Endothelial cell (in vitro differentiated cells): ENCODE data around the gene TTLL5. TPM values are rescaled to one million over a fixed set of nuclear protein-coding genes. Genes with fewer than 3 reads are reported as not detected.

Source experiments
- DNase-seq: peaks from one replicate; pipeline ENCODE4 v3.0.0; 2021; ENCODE audit warnings: low spot score
- H3K27ac Mint-ChIP-seq: one replicate; pipeline ENCODE4 v1.8.0; 2021; ENCODE audit warnings: mixed read lengths, inconsistent platforms; ENCODE audit not compliant: unreplicated experiment
- H3K27me3 Mint-ChIP-seq: one replicate; pipeline ENCODE4 v1.8.0; 2021; ENCODE audit warnings: mild to moderate bottlenecking, moderate library complexity, mixed read lengths, inconsistent platforms; ENCODE audit not compliant: unreplicated experiment
- H3K36me3 Mint-ChIP-seq: one replicate; pipeline ENCODE4 v1.8.0; 2021; ENCODE audit warnings: mild to moderate bottlenecking, low read depth, mixed read lengths, inconsistent platforms; ENCODE audit not compliant: unreplicated experiment
- H3K4me1 Mint-ChIP-seq: one replicate; pipeline ENCODE4 v1.8.0; 2021; ENCODE audit warnings: mild to moderate bottlenecking, mixed read lengths, inconsistent platforms; ENCODE audit not compliant: unreplicated experiment
- H3K4me3 Mint-ChIP-seq: one replicate; pipeline ENCODE4 v1.8.0; 2021; ENCODE audit warnings: mild to moderate bottlenecking, mixed read lengths, inconsistent platforms; ENCODE audit not compliant: unreplicated experiment
- H3K9me3 Mint-ChIP-seq: one replicate; pipeline ENCODE4 v1.8.0; 2021; ENCODE audit warnings: mixed read lengths, inconsistent platforms; ENCODE audit not compliant: unreplicated experiment
- total RNA-seq: library from RNA; stranded (reverse); fragmentation: NEBNext Ultra II Directional; extraction: Animal tissue kit (Norgen Biotek cat#: 25700); gene quantifications from one replicate; pipeline ENCODE4 v1.2.1, GENCODE V29; 2021; ENCODE audit not compliant: unreplicated experiment
- TF ChIP-seq, protein P1 (sequence below): fragments of 200-600 bp; sonication (generic); IDR thresholded peaks from one replicate; pipeline ENCODE4 v1.5.0; 2021; ENCODE audit warnings: antibody characterized with exemption; ENCODE audit not compliant: unreplicated experiment

Gene TTLL5
- total RNA-seq, 1 donor from 2014 or later, result 62.8 TPM

DNA sequence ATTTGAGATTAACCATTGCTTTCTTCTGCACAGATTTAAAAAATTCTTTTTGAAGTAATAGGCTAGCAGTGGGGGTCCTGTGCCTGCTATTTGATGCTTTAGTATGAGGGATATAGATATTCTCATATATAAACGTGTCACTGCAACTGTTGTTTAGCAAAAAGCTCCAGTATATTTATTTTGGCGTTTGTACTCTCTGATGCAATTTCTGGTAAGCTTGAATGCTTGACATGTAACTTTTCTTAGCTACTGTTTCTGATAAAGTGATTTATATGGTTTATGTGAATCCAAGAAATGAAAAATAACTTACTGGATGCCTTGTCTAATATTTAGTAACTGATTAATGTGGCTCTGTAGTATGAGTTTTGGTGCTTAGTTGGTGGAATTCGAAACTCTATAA lies 77.1 kb downstream of the TTLL5 start:
- peaks cover 9% of the 10 kb centered on the region for H3K36me3 Mint-ChIP-seq
- DNase-seq, result no peak
- no peaks in the 10 kb centered on the region for H3K9me3 Mint-ChIP-seq
- H3K27me3 Mint-ChIP-seq, result no peaks in the 10 kb centered on the region
- H3K27ac Mint-ChIP-seq, result no peak overlapping the region
- TF ChIP-seq, protein P1, sequence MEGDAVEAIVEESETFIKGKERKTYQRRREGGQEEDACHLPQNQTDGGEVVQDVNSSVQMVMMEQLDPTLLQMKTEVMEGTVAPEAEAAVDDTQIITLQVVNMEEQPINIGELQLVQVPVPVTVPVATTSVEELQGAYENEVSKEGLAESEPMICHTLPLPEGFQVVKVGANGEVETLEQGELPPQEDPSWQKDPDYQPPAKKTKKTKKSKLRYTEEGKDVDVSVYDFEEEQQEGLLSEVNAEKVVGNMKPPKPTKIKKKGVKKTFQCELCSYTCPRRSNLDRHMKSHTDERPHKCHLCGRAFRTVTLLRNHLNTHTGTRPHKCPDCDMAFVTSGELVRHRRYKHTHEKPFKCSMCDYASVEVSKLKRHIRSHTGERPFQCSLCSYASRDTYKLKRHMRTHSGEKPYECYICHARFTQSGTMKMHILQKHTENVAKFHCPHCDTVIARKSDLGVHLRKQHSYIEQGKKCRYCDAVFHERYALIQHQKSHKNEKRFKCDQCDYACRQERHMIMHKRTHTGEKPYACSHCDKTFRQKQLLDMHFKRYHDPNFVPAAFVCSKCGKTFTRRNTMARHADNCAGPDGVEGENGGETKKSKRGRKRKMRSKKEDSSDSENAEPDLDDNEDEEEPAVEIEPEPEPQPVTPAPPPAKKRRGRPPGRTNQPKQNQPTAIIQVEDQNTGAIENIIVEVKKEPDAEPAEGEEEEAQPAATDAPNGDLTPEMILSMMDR, result no peak
- H3K4me3 Mint-ChIP-seq, result no peak overlapping the region
- no peaks in the 10 kb centered on the region for H3K4me1 Mint-ChIP-seq

DNA sequence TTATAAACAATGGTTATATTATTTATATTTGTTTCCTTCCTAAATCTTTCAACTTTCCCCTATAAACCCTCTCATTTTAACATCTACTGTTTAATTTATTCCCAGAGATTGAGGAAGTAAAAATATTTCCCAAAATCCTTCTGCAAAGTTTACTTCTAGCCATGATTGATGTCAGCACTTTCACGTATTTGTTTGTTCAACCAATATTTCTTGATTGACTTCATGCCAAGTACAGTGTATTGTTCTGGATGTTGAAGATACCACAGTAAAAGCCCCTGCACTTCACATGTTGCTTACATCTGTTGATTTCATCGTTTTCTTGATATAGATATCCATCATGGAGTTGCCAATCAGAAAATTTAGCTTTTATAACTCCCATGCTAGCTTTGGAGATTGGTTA lies 81.8 kb downstream of the TTLL5 start:
- peaks cover 33% of the 10 kb centered on the region for H3K36me3 Mint-ChIP-seq
- H3K4me1 Mint-ChIP-seq, result no peaks in the 10 kb centered on the region
- no peaks in the 10 kb centered on the region for H3K27me3 Mint-ChIP-seq
- H3K4me3 Mint-ChIP-seq, result no peak overlapping the region
- TF ChIP-seq, protein P1, result no peak
- no peaks in the 10 kb centered on the region for H3K9me3 Mint-ChIP-seq
- no peak overlapping the region for H3K27ac Mint-ChIP-seq
- DNase-seq, result no peak

DNA sequence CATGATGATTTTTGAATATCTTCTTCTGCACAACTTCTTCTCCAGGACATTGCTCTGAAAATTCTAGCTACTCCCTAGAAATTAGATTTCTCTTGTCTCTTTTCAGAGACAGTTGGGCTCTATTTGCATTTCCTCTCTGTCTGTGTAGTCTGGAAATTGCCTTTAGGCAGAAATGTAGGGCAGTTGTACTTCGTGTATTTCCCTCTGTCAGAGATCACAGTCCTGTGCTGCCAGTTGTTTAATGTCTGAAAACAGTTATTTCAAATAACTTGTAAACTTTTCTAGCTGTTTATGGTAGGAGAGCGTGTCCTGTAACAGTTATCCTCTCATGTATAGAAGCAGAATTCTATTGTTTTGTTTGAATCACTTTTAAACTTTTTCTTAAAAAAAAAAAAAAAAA lies 86.9 kb downstream of the TTLL5 start:
- H3K9me3 Mint-ChIP-seq, result no peaks in the 10 kb centered on the region
- TF ChIP-seq, protein P1, result no peak
- no peak overlapping the region for H3K27ac Mint-ChIP-seq
- H3K27me3 Mint-ChIP-seq, result no peaks in the 10 kb centered on the region
- H3K4me1 Mint-ChIP-seq, result no peaks in the 10 kb centered on the region
- DNase-seq, result no peak
- H3K4me3 Mint-ChIP-seq, result peak overlapping the region; percentile 49
- peaks cover 34% of the 10 kb centered on the region for H3K36me3 Mint-ChIP-seq

DNA sequence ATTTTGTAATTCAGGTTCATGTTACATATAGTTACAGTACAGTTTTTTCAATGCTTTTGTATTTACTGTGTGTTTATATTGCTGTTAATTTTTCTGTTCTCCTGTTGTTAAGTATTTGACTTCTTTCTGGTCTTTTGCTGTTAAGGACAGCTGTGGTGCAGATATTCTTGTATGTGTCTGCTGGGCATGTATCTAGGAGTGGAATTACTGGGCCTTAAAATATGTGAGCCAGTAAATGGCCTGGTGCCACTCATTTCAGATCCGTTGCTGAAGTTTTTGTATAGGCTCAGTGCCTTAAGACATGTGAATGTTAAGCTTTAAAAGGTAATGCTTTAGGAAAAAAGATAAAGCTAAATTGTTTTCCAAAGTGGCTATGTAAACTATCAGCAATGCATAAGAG lies 87.3 kb downstream of the TTLL5 start:
- H3K36me3 Mint-ChIP-seq, result peaks cover 34% of the 10 kb centered on the region
- no peaks in the 10 kb centered on the region for H3K27me3 Mint-ChIP-seq
- no peak for DNase-seq
- TF ChIP-seq, protein P1, result no peak
- H3K27ac Mint-ChIP-seq, result no peak overlapping the region
- no peaks in the 10 kb centered on the region for H3K9me3 Mint-ChIP-seq
- H3K4me1 Mint-ChIP-seq, result no peaks in the 10 kb centered on the region
- no peak overlapping the region for H3K4me3 Mint-ChIP-seq

DNA sequence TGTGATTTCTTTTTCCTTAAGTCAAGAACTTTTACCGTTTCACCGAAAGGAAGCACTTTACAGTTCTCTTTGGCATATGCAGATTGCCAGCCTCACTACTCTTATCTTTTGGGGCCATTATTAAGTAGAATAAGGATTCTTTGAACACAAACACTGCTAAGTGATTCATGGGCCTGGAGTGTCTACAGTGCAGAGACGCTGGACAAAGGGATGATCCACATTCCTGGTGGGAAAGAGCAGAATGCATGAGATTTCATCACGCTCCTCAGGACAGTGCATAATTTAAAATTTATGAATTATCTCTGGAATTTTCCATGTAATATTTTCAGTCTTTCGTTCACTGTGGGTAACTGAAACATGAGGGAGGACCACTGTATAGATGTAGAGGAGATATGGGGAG lies 90.2 kb downstream of the TTLL5 start:
- H3K36me3 Mint-ChIP-seq, result peaks cover 20% of the 10 kb centered on the region
- no peaks in the 10 kb centered on the region for H3K27me3 Mint-ChIP-seq
- H3K27ac Mint-ChIP-seq, result no peak overlapping the region
- no peaks in the 10 kb centered on the region for H3K4me1 Mint-ChIP-seq
- no peak for DNase-seq
- H3K9me3 Mint-ChIP-seq, result no peaks in the 10 kb centered on the region
- no peak overlapping the region for H3K4me3 Mint-ChIP-seq
- TF ChIP-seq, protein P1, result no peak
